GM12801 (cell line): ENCODE measurements around the gene MEF2A.

Experiments used
- CTCF ChIP-seq: IDR thresholded peaks from one replicate; pipeline ENCODE4 v1.5.1; 2011; ENCODE audit warnings: control low read depth; ENCODE audit not compliant: insufficient read length; ENCODE audit errors: extremely low read depth

Gene MEF2A

DNA sequence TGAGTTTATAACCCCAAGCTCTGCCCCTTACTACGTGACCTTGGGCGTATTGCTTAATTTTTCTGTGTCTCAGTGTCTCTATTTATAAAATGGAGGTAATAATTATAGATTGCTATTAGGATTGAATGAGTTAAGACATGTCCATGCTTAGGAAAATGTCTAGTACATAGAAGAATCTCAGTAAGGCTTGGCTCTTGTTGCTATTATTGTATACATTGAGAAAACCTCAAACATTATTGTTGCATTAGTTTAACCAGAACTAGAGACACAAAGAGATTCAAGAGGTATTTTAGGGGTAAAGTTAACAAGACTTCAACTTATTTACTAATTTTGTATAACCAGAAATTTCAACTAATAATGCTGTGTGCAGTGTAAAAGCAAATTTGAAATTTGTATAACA is 66.7 kb downstream of the MEF2A start:
- no peak for TF ChIP-seq CTCF

GRCh38 chr15:99633655-99634054 is 67.9 kb downstream of the MEF2A start:
- TF ChIP-seq CTCF = no peak

DNA sequence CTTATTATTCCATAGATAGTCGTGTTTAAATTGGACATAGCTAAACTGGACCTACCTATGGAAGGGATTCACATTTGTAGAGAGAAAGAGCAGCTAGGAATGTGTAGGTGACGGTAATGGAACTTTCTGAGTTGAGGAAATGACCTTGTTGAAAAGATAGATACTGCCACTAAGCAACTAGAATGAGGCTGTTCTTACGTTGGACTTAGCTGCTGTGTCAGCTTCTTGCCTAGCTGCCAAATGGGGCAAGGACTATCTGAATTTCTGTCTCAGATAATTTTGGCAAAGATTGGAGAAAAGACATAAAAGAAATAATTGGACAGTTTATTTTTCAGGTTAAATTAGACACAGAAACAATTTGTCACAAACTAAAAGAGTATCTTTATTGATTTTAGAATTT is 68.8 kb downstream of the MEF2A start:
- TF ChIP-seq CTCF = no peak

DNA sequence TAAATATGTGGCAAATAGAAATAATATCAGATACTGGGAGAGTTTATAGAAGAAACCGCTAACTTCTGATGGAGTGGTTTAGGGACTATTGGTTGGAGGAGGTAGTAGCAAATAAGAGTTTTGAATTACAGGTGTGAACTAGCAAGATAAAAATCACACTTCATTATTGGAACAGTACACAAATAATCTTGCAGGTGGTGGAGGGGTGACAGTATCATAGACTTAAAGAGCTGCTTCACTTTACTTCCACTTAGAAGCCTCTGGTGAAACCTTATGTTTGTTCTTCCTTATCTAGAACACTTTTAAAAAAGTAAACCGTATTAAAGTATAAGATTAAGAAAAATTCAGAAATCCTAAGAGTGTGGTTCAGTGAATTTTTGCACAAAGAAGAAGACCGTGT is 69.4 kb downstream of the MEF2A start:
- TF ChIP-seq CTCF = no peak

DNA sequence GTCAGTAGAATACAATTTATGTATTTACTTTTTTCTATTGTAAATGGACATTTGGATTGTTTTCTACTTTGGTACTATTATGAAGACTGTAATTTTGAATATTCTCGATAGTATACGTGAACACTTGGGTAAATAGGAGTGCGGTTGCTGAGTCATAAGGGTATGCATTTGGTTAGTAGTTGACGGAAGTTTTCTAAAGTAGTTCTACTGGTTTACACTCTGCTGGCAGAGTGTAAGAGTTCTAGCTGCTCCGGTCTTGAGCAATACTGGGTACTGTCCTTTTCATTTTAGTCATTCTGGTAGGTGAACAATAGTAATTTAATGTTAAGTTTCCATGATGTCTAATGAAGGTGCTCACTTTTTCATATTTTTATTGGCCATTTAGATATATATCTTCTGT is 70.0 kb downstream of the MEF2A start:
- TF ChIP-seq CTCF = no peak

DNA sequence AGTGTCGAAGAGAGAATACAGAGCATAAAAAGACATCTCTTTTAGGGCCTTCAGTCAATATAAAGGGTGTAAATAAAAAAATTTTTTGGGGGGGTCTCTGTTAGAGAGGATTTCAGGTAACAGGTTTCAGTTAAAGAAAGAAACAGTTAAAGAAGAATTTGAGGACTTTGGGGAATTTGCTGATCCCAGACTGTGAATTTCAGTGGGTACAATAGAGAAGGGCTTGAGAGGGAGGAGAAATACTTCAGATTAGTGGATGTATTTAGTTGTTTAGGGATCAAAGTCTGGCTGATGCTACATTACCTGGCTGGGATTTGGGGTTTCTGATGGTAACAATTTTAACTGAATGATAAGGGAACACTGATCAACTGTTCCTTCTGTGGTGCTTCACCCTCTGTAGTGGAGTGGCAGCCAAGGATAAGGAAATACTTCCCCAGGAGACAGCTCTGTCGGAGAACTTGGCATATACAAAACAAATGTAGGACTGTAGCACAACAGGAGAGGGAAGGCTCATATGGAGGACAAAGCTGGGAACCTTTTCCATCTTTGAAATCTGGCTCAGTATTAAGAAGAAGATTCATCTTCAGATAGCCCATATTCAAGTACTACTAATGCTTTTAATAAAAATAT is 79.2 kb downstream of the MEF2A start:
- TF ChIP-seq CTCF = no peak

GRCh38 chr15:99645543-99645935 is 79.8 kb downstream of the MEF2A start:
- TF ChIP-seq CTCF = no peak
